Gastrocnemius medialis (tissue), 4 donors: ENCODE data around the gene SLC6A2. TPM values are rescaled to one million over a fixed set of nuclear protein-coding genes. Genes with fewer than 3 reads are reported as not detected.

Experiments
- ATAC-seq, 2 donors: fragments of 150-250 bp; one replicate each; pipeline ENCODE4 v1.9.1; 2016
- DNase-seq, 2 donors: peaks; one replicate each; pipeline ENCODE4 v3.0.0-alpha.2; 2019
- H3K27ac ChIP-seq, 4 donors: fragments of 200-600 bp; sonication (generic); 1 replicate in 1 of 4; 2 replicates in 3 of 4; pipeline ENCODE4 v1.5.1; 2016 to 2018; ENCODE audit warnings: mild to moderate bottlenecking in 2 of 4, moderate library complexity in 1 of 4
- H3K27me3 ChIP-seq, 3 donors: fragments of 200-600 bp; sonication (generic) in 2 of 3; 1 replicate in 1 of 3; 2 replicates in 2 of 3; pipeline versions ENCODE4 v1.5.1 to v1.6.0; 2016 to 2019; ENCODE audit warnings: mild to moderate bottlenecking in 1 of 3, moderate library complexity in 1 of 3
- H3K36me3 ChIP-seq, 2 donors: fragments of 200-600 bp; sonication (generic) in 1 of 2; one replicate each; pipeline ENCODE4 v1.5.1; 2017 to 2018
- H3K4me1 ChIP-seq, 2 donors: fragments of 200-600 bp; sonication (generic) in 1 of 2; one replicate each; pipeline ENCODE4 v1.5.1; 2016 to 2017; ENCODE audit warnings: mild to moderate bottlenecking in 2 of 2
- H3K4me3 ChIP-seq, 4 donors: fragments of 200-600 bp; sonication (generic) in 3 of 4; 1 replicate in 1 of 4; 2 replicates in 3 of 4; pipeline ENCODE4 v1.5.1; 2016 to 2019; ENCODE audit warnings: mild to moderate bottlenecking in 2 of 4
- H3K9me3 ChIP-seq, 3 donors: fragments of 200-600 bp; sonication (generic) in 2 of 3; 1 replicate in 1 of 3; 2 replicates in 2 of 3; pipeline ENCODE4 v1.5.1; 2016 to 2019
- CTCF ChIP-seq, 5 experiments: fragments of 450-650 bp in 3 of 5; fragments of 200-600 bp in 2 of 5; sonication (generic) in 2 of 5; IDR thresholded peaks in 4 of 5; conservative IDR thresholded peaks in 1 of 5; 1 replicate in 4 of 5; 2 replicates in 1 of 5; pipeline ENCODE4 v1.5.1; 2016 to 2019; ENCODE audit warnings: antibody characterized with exemption in 5 of 5, mild to moderate bottlenecking in 3 of 5, moderate library complexity in 3 of 5
- POLR2A ChIP-seq, 2 donors: fragments of 450-650 bp; IDR thresholded peaks; one replicate each; pipeline ENCODE4 v1.6.1; 2017; ENCODE audit warnings: antibody characterized with exemption in 2 of 2, mild to moderate bottlenecking in 2 of 2, moderate library complexity in 2 of 2
- in situ Hi-C, 4 donors: fragments of 200-750 bp; cut with MboI; loops; one replicate each; pipeline versions ENCODE4 v1.15.0 to v1.8.0; 2017; ENCODE audit warnings: low sequenced_read_pairs in 4 of 4
- intact Hi-C: fragments of 100-400 bp; cut with DNase I; formaldehyde crosslinking; loops from one replicate; pipeline ENCODE4 v1.15.1; 2023; ENCODE audit warnings: low total_unique reads
- total RNA-seq, 4 donors: library from RNA; depleted of rRNA; stranded (reverse); fragments of >200 nt; gene quantifications; one replicate each; pipeline versions ENCODE4 v1.1.0 to v1.2.3, GENCODE V29; 2016

SLC6A2 gene
- total RNA-seq, 4 donors from 2014 or later, result not detected

DNA sequence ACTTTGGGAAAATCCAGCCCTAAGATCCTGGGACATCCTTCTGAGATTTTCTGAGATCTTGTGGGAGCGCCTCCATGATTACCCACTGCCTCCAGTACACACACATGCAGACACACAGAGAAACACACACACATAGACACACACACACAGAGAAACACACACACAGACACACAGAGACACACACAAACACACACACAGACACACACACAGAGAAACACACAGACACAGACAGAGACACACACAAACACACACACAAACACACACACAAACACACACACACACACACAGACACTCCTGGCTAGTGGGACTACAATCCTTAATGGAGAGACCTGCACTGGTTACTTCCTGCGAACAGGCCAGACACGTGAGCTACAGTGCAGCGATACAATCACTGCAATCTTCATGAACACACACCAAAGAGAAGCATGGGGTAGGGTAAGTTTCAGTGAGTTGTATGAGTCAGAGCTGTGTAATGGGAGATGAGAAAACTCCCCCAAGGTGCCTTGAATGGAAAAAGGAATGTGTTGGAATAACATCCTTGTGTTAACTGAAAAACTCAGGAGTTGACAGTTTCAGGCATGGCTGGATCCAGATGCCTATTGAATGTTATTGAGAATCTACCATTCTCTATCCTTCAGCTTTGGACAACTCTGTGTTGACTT is 79.5 kb downstream of the SLC6A2 start:
- Histone ChIP-seq H3K4me1 (no peaks in the 10 kb centered on the region), H3K27ac (no peak overlapping the region), H3K27me3 (peaks cover 0 to 14% (median 0%) of the 10 kb centered on the region in 3 donors), H3K4me3 (no peak overlapping the region), H3K9me3 (no peaks in the 10 kb centered on the region), H3K36me3 (no peaks in the 10 kb centered on the region)
- in situ Hi-C loops (no loop called here), intact Hi-C loops (no loop called here)
- TF ChIP-seq POLR2A (IDR thresholded peaks at IDR 0.05) (no peak), CTCF (IDR thresholded peaks at IDR 0.05 in 4 of 5, conservative IDR thresholded peaks at IDR 0.05 in 1 of 5) (no peak)
- ATAC-seq, result no peak
- DNase-seq, result no peak

DNA sequence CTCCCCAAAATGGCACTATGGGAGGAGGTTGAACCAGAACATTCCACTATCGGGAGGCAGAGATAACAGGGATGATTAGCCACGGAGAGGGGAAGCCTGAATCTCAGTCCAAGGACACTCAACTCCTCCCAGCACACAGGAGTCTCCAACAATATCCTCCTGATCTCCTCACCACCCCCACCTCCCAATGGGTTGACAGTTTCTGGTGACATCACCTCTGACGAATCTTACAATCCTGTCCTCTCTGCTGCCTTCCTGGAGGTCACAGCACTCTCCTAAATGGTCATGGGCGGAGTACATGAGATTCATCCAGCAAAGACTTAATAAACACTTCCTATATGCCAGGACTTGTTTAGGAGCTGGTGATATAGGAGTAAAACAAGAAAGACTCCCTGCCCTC is 80.9 kb downstream of the SLC6A2 start:
- intact Hi-C loops (no loop called here), in situ Hi-C loops (no loop called here)
- H3K27ac ChIP-seq, result no peak overlapping the region
- ATAC-seq (no peak), DNase-seq (no peak)
- no peaks in the 10 kb centered on the region for H3K36me3 ChIP-seq
- TF ChIP-seq CTCF (IDR thresholded peaks at IDR 0.05 in 4 of 5, conservative IDR thresholded peaks at IDR 0.05 in 1 of 5) (no peak), POLR2A (IDR thresholded peaks at IDR 0.05) (no peak)
- no peaks in the 10 kb centered on the region for H3K9me3 ChIP-seq
- no peak overlapping the region for H3K4me3 ChIP-seq
- H3K27me3 ChIP-seq, result peaks cover 0 to 14% (median 0%) of the 10 kb centered on the region in 3 donors
- no peaks in the 10 kb centered on the region for H3K4me1 ChIP-seq

GRCh38 chr16:55737318-55737717 is 81.5 kb downstream of the SLC6A2 start:
- intact Hi-C loops (no loop called here), in situ Hi-C loops (no loop called here)
- no peak overlapping the region for H3K4me3 ChIP-seq
- no peaks in the 10 kb centered on the region for H3K36me3 ChIP-seq
- no peaks in the 10 kb centered on the region for H3K4me1 ChIP-seq
- H3K9me3 ChIP-seq, result no peaks in the 10 kb centered on the region
- ATAC-seq (no peak), DNase-seq (no peak)
- TF ChIP-seq POLR2A (IDR thresholded peaks at IDR 0.05) (no peak), CTCF (IDR thresholded peaks at IDR 0.05 in 4 of 5, conservative IDR thresholded peaks at IDR 0.05 in 1 of 5) (no peak)
- peaks cover 0 to 14% (median 0%) of the 10 kb centered on the region in 3 donors for H3K27me3 ChIP-seq
- no peak overlapping the region for H3K27ac ChIP-seq

GRCh38 chr16:55737966-55738365 is 82.2 kb downstream of the SLC6A2 start:
- H3K4me3 ChIP-seq, result no peak overlapping the region
- H3K36me3 ChIP-seq, result no peaks in the 10 kb centered on the region
- no peaks in the 10 kb centered on the region for H3K9me3 ChIP-seq
- TF ChIP-seq CTCF (IDR thresholded peaks at IDR 0.05 in 4 of 5, conservative IDR thresholded peaks at IDR 0.05 in 1 of 5) (no peak), POLR2A (IDR thresholded peaks at IDR 0.05) (no peak)
- H3K27me3 ChIP-seq, result peaks cover 0 to 14% (median 3%) of the 10 kb centered on the region in 3 donors
- no peak overlapping the region for H3K27ac ChIP-seq
- DNase-seq (no peak), ATAC-seq (no peak)
- intact Hi-C loops (no loop called here), in situ Hi-C loops (no loop called here)
- no peaks in the 10 kb centered on the region for H3K4me1 ChIP-seq

DNA sequence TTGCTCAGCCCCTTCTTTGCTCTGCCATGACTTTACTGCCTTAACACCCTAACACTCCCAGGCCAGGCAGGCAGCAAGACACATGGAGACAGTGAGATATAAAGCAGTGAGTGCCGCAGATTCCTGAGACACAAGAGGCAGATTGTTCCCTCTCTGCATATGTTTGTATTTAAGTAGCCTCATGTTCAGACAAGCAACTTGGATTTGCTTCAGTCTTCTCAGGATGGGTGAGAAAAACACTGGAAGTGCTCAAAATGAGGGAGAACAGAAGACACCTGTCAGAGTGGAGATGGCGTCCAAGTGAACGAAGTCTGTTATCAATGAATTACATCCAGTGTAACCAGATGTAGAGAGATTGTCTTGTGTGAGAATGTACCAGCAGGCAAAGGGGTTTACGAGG is 90.3 kb downstream of the SLC6A2 start:
- in situ Hi-C loops (no loop called here), intact Hi-C loops (no loop called here)
- DNase-seq, result no peak
- no peaks in the 10 kb centered on the region for H3K4me1 ChIP-seq
- no peak overlapping the region for H3K27ac ChIP-seq
- no peaks in the 10 kb centered on the region for H3K9me3 ChIP-seq
- TF ChIP-seq CTCF (IDR thresholded peaks at IDR 0.05 in 4 of 5, conservative IDR thresholded peaks at IDR 0.05 in 1 of 5) (no peak), POLR2A (IDR thresholded peaks at IDR 0.05) (no peak)
- H3K27me3 ChIP-seq, result peaks cover 0 to 3% (median 3%) of the 10 kb centered on the region in 3 donors
- H3K4me3 ChIP-seq, result no peak overlapping the region
- no peak for ATAC-seq
- no peaks in the 10 kb centered on the region for H3K36me3 ChIP-seq
